Pons (tissue), 1 donor: Measurements from ENCODE around the gene BRD3.
A peak's percentile ranks its signal among the peaks of the same experiment; 100 is the strongest.
"Not testable (repeated sequence)": the region's sequence is repeated elsewhere in the genome, so short reads cannot be mapped to it uniquely, and the experiment has no call there.

Experiments used
- DNase-seq: peaks from one replicate; pipeline ENCODE4 v3.0.0-alpha.2; 2016; ENCODE audit warnings: low spot score

The BRD3 gene

DNA sequence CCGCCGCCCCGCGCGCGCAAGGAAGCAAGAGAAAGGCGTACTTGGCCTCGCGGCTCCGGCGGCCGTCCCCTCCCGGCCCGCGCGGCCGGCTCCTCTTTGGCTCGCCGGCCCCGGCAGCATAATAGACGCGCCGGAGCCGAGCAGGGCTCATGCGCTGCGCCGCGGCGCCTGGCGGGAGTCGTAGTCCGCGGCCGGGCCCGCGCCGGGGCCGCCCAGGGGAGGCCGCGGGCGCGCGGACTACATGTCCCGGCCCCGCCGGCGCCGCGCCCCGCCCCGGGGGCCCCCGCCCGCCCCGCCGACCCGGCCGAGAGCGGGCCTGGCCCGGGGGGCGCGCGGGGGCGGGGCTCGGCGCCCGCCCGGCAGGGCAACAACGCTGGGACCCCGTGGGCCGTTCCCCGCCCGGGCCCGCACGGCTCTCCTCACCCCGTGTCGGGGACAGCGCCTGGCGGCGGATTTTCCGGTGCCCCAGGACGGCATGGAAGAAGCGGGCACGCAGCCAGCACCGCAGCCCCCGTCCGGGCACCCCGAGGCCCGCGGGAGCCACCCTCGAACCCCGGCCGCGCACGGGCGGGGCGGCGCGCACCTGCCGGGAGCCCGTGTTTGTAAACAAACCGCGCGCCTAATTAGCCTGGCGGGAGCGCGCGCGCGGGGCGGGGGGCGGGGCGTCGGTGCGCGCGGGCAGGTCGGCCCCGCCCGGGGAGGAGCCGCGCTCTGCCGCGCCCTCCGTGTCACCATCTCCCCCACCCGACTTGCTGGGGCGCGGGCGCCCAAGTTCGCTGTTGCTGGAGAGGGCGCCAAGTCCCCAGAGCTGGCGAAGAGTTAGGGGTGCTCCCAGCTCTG is at the start of gene BRD3:
Gene BRD3 (minus strand): TSS at position 123 of the 840 bp plus-strand sequence. CDS start 14,549 bp downstream, outside the sequence.
- DNase-seq: peak; percentile 86

DNA sequence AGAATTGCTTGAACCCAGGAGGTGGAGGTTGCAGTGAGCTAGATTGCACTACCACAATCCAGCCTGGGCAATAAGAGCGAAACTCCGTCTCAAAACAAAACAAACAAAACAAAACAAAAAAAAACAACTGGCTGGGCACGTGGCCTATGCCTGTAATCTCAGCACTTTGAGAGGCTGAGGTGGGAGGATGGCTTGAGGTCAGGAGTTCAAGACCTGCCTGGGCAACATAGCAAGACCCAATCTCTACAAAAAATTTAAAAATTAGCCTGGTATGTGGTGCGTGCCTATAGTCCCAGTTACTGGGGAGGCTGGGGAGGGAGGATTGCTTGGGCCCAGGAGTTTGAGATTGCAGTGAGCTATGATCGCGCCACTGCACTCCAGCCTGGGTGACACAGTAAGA is 44.7 kb upstream of the BRD3 start:
- DNase-seq: no peak

DNA sequence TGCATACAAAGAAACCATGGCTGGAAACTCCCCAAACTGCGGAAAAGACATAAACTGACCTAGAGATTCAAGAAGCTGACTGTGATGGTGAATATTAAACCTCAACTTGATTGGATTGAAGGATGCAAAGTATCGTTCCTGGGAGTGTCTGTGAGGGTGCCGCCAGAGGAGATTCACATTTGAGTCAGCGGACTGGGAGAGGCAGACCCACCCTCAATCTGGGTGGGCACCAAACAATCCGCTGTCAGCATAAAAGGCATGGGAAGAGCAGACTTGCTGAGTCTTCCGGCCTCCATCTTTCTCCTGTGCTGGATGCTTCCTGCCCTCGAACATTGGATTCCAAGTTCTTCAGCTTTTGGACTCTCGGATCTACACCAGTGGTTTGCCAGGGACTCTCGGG is 43.2 kb upstream of the BRD3 start:
- DNase-seq: no peak

DNA sequence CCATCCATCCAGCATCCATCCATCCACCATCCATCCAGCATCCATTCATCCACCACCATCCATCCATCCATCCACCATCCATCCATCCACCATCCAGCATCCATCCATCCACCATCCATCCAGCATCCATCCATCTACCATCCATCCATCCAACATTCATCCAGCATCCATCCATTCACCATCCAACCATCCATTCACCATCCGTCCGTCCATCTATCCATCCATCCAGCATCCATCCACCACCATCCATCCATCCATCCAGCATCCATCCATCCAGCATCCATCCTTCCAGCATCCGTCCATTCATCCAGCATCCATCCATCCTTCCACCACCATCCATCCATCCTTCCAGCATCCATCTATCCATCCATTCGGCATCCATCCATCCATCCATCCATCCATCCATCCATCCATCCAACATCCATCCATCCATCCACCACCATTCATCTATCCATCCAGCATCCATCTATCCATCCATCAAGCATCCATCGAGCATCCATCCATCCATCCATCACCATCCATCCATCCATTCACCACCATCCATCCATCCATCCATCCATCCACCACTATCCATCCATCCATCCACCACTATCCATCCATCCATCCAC is 35.7 kb upstream of the BRD3 start:
- DNase-seq: no peak

DNA sequence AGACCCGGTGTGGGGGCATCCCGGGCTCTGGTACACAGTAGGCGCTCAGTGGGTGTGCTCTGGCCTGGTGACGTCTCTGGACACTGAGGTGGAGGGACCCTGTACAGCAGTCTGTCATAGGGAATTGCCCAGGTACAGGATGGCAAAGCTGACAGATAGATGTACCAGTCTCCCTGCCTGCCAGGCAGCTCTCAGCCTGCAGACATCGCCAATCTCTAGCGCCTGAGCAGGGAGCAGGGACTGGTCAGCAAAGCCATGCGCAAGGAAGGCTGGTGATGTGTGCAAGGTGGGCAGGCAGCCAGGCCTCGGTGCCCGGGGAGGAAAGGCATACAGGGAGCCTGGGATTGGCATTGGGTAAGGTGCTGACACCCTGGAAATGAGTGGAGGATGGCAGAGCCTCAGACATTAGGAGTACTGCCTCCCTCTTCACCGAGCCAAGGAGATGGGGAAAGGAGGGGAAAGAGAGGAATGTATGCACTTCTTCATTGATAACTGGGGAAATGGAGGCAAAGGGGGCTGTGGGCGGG is 33.9 kb upstream of the BRD3 start:
- no peak for DNase-seq

DNA sequence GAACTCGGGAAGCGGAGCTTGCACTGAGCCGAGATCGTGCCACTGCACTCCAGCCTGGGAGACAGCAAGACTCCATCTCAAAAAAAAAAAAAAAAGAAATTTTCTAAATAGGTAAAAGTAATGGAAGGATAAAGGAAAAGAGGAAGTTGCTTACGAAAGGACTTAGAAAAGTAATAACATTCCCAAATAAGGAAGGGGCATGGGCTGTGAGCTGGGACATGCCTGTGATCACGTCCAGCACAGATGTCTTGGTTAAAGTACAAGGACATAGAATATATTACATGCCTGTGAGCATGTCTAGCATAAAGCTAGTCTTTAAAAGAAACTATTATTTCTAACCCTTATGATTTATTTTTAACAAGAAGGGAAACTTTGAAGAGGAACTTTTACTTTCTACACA is 33.3 kb upstream of the BRD3 start:
- not testable (repeated sequence) for DNase-seq

DNA sequence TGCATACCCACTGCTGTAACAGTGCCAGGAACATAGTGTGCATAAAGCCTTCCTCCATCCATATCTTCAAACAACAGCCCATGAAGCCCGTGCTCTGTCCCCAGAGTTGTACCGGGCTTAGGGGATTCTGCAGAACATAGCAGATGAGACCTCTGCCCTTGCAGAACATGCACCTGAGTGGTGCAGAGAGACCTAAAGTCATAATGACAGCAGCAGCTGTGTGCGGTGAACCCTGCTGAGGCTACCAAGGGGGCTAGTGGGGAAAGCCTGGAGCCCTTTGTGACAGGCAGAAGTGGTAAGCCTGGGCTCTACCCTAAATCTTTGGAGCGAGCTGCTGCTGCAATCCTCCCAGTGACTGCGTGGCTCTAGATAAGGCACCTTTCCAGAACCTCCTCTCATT is 32.2 kb upstream of the BRD3 start:
- no peak for DNase-seq

DNA sequence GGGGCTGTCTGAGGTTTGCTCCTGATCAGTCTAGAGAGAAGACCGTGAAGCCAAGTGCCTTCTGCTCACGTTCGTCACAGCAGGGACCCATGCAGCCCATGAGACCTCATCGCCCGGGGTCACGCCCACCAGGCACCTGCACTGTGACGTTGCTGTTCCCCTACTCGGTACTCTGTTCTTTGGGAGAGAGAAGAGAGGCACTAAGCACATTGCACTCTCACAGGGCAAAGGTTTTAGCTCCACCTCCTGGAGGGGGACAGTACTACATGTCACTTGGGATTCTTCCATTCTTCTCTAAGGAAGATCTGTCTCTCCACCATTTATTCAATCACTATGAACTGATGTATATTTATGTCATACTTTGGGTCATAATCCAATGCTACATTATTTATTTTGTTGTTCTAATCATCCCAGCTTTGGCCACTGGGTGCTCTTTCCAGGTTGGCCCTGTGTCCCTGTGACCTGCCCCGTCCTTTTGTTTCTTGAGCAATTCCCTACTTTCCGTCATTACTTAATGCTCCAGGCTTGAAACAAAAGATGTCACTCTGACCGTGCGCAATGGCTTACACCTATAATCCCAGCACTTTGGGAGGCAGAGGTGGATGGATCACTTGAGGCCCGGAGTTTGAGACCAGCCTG is 31.4 kb upstream of the BRD3 start:
- peak; percentile 10 for DNase-seq

DNA sequence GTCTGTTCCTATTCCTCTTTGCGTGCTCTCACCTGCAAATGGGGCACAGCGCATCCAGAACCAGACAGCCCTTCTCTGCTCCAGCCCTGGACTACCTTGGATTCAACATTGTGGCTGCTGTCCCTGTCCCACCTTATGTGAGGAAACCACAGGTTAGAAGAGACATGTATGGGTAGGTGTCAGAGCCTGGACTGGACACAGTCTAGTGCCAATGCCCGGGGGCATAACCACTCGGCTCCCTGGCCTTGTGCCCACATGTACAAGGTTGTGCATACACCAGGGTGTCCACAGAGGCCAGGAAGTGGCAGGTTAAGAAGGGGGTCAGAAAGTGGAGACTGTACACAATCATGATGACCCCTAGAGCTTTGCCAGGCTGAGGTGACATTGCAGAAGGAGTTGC is 22.1 kb upstream of the BRD3 start:
- DNase-seq: no peak

DNA sequence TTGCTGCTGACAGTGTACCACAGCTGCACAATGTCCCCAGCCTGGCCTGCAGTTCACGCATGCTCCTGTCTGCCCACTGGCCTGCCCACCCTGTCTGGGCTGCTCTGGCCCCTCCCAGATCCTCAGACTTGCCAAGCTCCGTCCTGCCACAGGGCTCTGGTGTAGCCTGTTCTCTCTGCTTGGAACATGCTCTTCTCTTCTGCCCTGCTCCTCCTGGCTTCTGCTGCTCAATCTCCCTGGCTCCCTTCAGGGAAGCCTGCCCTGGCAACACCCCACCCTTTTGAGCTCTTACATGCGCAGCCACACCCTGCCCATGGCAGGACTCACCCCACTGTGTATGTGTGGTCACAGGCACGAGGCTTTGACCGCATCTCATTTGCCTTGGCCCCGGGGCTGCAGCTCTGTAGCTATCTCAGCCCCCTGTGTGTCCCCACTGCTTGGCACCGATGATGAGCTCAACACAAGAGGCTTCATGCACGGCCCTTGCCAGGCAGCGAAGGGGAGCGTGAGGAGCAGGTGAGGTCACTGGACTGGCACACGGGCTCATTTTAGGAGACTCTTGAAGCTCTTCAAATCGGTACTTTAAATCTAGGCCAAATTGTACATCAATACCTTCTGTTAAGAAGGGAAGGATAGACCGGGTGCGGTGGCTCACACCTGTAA is 20.4 kb upstream of the BRD3 start:
- no peak for DNase-seq

DNA sequence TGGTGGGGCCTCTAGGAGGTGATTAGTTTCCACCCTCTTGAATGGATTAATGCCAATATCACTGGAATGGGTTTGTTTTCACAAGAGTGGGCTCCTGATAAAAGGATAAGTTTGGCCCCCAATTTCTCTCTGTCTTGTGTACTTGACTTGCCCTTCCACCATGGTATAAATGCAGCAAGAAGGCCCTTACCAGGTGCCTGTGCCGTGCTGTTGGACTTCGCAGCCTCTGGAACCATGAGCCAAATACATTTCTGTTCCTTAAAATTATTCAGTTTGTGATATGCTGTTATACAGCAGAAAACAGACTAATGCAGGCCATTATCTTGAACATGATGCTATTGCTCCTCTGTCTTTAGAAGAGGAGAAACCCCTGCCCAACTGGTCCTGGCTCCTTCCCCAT is 17.8 kb upstream of the BRD3 start:
- no peak for DNase-seq

DNA sequence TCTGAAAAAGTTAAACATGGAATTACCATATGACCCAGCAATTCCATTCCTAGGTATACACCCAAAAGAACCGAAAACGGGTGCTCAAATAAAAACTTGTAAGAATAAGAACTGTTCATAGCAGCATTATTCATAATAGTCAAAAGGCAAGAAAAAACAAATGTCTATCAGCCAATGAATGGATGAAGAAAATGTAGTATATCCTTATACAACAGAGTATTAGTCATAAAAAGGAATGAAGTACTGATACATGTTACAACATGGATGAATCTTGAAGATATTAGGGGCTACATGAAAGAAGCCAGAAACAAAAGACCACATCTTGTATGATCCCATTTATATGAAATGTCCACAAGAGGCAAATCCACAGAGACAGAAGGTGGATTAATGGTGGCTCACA is 15.6 kb upstream of the BRD3 start:
- no peak for DNase-seq

DNA sequence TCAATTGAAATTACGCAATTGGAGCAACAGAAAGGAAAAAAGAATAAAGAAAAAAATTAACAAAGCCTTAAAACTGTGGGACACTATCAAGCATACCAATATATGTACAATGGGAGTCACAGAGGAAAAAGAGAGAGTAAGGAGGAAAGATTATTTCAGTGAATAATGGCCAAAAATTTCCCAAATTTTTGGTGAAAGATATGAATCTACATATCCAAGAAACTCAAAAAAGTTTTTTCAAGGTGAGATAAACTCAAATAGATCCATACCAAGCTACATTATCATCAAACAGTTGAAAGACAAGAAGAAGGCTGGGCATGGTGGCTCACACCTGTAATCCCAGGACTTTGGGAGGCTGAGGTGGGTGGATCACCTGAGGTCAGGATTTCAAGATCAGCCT is 8.8 kb upstream of the BRD3 start:
- DNase-seq: no peak

DNA sequence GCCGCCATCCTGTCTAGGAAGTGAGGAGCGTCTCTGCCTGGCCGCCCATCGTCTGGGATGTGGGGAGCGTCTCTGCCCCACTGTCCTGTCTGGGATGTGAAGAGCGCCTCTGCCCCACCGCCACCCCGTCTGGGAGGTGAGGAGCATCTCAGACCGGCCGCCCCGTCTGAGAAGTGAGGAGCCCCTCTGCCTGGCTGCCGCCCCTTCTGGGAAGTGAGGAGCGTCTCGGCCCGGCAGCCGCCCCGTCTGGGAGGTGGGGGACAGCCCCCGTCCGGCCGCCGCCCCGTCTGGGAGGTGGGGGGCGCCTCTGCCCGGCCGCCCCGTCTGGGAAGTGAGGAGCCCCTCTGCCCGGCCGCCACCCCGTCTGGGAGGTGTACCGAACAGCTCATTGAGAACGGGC is 7.9 kb upstream of the BRD3 start:
- DNase-seq: not testable (repeated sequence)

DNA sequence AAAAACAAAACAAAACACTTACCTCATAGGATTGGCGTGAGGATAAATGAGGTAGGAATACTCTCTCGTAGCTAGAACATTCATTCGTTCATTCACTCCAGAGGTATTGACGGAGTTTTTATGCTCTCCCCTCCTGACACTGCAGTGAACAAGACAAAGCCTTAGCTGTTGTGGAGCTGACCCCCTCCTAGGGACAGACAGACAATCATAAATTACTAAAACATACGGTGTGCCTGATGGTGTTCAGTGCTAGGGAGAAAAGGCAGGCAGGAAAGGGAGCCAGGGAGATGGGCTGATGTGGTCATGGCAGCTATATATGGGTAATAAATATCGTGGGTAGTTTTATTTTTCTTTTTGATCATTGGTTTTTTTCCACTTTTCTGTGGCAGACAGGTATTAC is 5.7 kb upstream of the BRD3 start:
- DNase-seq: no peak

DNA sequence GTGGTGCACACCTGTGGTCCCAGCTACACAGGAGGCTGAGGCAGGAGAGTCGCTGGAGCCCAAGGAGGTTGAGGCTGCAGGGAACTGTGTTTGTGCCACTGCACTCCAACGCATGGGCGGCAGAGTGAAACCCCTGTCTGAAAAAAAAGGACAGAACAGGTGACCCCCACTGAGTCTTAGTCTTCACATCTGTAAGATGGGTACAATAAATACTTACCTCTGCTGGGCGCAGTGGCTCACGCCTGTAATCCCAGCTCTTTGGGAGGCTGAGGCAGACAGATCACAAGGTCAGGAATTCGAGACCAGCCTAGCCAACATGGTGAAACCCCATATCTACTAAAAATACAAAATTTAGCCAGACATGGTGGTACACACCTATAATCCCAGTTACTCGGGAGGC is 4.9 kb upstream of the BRD3 start:
- not testable (repeated sequence) for DNase-seq

DNA sequence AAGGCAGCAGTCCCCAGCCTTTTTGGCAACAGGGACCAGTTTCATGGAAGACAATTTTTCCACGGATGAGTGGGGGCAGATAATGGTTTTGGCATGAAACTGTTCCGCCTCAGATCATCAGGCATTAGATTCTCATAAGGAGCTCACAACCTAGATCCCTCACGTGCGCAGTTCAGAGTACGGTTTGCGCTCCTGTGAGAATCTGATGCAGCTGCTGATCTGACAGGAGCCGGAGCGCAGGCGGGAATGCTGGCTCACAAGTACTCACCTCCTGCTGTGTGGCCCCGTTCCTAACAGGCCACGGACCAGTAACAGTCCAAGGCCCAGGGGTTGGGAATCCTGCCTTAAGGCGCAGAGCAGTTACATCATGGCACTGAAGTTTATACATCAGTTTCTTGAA is 3.3 kb upstream of the BRD3 start:
- no peak for DNase-seq

DNA sequence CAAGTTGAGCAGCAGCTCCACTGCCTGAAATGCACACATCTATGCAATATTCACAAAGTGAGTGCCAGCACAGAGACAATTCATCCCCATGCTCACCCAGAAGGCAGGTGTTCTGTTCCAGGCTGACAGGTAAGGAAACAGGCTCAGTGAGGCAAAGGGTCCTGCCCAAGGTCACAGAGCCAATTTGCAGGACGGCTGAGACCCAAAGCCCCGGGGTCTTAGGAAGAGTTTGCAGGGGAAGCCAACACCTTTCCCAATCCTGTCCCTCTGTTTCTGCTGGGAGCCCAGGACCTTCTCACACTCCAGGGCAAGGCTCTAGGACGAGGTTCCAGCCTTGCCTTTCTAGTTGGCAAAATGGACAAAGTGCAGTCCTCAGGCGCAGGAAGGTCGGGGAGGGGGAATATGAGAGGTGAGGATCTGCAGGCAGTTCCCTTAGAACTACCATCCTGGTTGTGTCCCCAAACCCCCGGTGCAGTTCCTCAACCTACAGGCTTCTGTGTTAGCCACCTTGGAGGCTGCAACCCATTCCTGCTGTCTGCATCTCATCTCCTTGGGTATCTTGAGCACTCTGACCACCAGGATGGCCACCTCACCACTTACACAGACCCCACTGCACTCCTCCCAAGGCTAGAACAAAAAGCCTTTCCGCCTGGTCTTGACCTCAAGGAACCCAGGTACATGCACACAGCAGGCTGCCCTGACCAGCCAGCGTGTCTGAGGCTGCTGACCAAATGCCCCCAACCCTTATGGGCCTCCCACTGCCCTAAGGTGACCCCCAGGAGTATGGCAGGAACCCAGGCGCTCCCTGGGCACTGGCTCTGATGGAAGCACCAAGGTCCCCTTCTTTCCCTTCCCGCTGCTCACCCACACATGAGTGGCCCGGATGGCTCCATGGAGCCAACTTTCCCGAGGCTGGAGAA is 1.9 kb upstream of the BRD3 start:
- DNase-seq: no peak

DNA sequence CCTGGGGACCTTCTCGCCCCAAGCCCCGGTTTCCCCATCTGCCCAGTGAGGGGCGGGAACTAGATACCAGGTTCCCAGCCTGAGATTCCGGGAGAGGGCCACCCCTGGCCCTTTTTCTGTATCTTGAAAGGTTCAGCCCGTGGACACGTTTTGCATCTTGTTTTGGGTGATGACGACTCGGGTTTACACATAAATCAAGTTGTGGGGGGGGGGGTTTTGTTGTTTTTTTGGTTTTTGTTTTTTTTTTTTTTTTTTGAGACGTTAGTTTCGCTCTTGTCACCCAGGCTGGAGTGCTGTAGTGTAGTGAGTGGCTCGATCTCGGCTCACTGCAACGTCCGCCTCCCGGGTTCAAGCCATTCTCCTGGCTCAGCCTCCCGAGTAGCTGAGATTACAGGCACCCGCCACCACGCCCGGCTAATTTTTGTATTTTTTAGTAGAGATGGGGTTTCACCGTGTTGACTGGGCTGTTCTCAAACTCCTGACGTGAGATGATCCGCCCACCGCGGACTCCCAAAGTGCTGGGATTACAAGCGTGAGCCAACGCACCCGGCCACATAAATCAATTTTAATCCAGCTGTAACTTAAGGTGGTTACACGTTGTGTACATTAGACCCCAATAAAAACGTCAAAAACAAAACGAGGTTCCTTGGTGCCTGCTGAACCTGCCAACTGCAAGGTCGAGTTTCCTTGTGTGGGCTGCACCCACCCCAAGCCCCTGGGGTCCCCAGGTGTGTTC is 1.1 kb upstream of the BRD3 start:
- no peak for DNase-seq
